ENCODE data around the gene CELSR2. TPM values are rescaled to one million over a fixed set of nuclear protein-coding genes. Genes with fewer than 3 reads are reported as not detected.

Gene CELSR2
- total RNA-seq, 1 experiment from 2014 or later, result 0.11 TPM

DNA sequence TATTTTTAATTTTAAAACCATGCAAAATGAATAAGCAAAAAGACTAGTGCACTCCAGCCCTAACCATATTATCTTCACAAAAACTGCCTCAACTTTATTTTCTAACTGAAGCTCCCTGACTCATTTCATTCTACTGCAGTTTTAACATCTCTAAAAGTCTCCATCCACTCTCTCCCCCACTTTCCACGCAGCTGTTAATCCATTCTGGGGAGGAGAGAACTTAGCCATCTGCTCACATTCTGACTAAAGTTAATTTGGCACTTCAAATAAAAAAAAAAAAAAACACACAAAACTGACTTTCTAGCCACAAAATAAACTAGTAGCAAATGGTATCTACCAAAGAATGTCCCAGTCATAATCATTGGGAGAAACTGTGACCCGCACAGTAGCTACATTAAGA, 62.9 kb downstream of the CELSR2 start:
- H3K27me3 ChIP-seq (replicated peaks), result no peaks in the 10 kb centered on the region
- H3K9me3 ChIP-seq (replicated peaks), result no peaks in the 10 kb centered on the region
- H3K4me1 ChIP-seq (replicated peaks), result no peaks in the 10 kb centered on the region
- no peak overlapping the region for H3K27ac ChIP-seq
- H3K4me3 ChIP-seq, result no peak overlapping the region
- no peak for DNase-seq (ENCODE audit: low read depth in 1 of 2, low spot score in 2 of 2)
- H3K36me3 ChIP-seq, result peaks cover 7% of the 10 kb centered on the region; the same call in 1 of the 2 replicates

GRCh38 chr1:109312978-109313775, 63.8 kb downstream of the CELSR2 start:
- H3K36me3 ChIP-seq, result peaks cover 7% of the 10 kb centered on the region; the same call in 1 of the 2 replicates
- no peaks in the 10 kb centered on the region for H3K9me3 ChIP-seq (replicated peaks)
- H3K27ac ChIP-seq, result no peak overlapping the region
- H3K4me1 ChIP-seq (replicated peaks), result no peaks in the 10 kb centered on the region
- no peak overlapping the region for H3K4me3 ChIP-seq
- H3K27me3 ChIP-seq (replicated peaks), result no peaks in the 10 kb centered on the region
- DNase-seq (ENCODE audit: low read depth in 1 of 2, low spot score in 2 of 2), result no peak

DNA sequence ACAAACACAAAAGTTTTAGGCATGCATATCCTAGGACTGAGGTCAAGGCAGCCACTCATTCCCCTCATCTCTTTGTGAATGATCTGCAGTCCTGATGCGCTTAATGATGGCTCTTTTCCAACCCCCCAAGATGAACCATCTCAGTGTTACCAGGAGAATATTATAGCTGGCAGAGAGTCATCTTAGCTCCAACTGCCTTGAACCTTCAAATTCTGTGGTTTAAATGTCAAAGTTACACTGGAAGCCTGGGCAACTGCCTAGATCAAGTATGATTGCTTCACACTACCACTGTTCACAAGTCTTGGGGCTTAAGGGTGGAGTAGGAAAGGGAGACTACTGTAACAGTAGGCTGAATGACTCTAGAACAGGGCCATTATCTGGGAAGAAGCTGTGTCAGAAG, 65.5 kb downstream of the CELSR2 start:
- Histone ChIP-seq H3K27me3 (replicated peaks) (no peaks in the 10 kb centered on the region), H3K9me3 (replicated peaks) (no peaks in the 10 kb centered on the region), H3K36me3 (peaks cover 7% of the 10 kb centered on the region; the same call in 1 of the 2 replicates), H3K4me3 (no peak overlapping the region), H3K27ac (no peak overlapping the region), H3K4me1 (replicated peaks) (no peaks in the 10 kb centered on the region)
- no peak for DNase-seq (ENCODE audit: low read depth in 1 of 2, low spot score in 2 of 2)

DNA sequence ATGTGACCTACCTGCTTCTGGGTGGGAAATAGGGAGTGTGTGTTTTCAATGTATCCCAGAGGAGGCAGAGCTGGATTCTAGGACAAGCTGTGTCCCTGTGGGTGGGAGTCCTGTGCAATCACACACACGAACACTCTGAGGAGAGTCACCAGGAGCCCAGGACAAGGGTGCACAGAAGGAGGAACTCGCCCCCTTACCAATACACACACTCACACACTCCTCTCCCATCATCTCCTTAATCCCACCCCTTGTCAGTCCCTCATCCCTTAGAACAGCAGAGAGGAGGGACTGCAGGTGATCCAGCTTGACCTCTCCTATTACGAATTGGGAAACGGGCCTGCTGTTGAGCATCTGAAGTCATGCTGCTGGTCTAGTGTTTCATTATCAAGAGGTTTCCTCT, 65.9 kb downstream of the CELSR2 start:
- H3K9me3 ChIP-seq (replicated peaks), result no peaks in the 10 kb centered on the region
- H3K27me3 ChIP-seq (replicated peaks), result no peaks in the 10 kb centered on the region
- no peak for DNase-seq (ENCODE audit: low read depth in 1 of 2, low spot score in 2 of 2)
- H3K27ac ChIP-seq, result no peak overlapping the region
- H3K4me1 ChIP-seq (replicated peaks), result no peaks in the 10 kb centered on the region
- no peak overlapping the region for H3K4me3 ChIP-seq
- H3K36me3 ChIP-seq, result peaks cover 7% of the 10 kb centered on the region; the same call in 1 of the 2 replicates

GRCh38 chr1:109316506-109316905, 67.2 kb downstream of the CELSR2 start:
- no peak for DNase-seq (ENCODE audit: low read depth in 1 of 2, low spot score in 2 of 2)
- Histone ChIP-seq H3K9me3 (replicated peaks) (no peaks in the 10 kb centered on the region), H3K36me3 (peaks cover 7% of the 10 kb centered on the region; the same call in 1 of the 2 replicates), H3K27me3 (replicated peaks) (no peaks in the 10 kb centered on the region), H3K27ac (no peak overlapping the region), H3K4me1 (replicated peaks) (no peaks in the 10 kb centered on the region), H3K4me3 (no peak overlapping the region)

DNA sequence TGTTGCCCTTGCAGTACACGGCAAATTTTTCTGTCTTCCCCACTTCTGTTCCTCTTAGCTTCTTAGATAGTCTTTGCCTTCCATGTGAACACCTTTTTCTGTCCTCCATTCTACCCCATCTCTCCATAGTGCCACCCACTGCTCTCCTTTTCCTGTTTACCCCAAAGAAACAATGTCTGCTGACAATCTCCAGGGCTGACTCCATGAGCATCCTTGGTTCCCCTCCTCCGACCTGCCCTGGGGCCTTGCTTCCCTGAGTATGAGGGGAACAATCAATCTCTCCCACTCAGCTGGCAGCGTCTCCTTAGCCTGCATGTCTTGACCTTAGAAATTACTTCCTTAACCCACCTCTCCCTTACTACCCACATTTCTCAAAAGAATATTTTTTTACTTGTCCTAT, 69.8 kb downstream of the CELSR2 start:
- no peaks in the 10 kb centered on the region for H3K9me3 ChIP-seq (replicated peaks)
- peaks cover 6% of the 10 kb centered on the region for H3K36me3 ChIP-seq
- no peak for DNase-seq (ENCODE audit: low read depth in 1 of 2, low spot score in 2 of 2)
- no peak overlapping the region for H3K27ac ChIP-seq
- no peak overlapping the region for H3K4me3 ChIP-seq
- no peaks in the 10 kb centered on the region for H3K4me1 ChIP-seq (replicated peaks)
- H3K27me3 ChIP-seq (replicated peaks), result no peaks in the 10 kb centered on the region

DNA sequence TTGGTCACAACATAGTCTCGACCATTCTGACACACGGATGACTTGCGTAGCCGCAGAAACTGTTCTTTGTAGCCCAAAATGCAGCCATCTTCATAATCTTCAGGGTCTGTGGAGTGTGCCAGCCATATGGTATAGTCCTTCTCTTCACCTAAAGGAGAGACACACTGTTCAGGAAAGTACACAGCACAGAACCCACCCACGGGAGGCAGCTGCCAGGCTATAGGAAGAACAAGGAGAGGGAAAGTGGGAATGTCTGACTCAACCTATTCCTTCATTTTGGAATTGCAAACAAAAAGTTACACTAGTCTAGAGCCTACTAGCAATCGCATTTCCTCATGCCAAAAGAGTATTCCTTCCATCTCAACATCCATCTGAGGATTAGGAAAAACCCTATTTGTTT, 73.6 kb downstream of the CELSR2 start:
- Histone ChIP-seq H3K27ac (no peak overlapping the region), H3K9me3 (replicated peaks) (no peaks in the 10 kb centered on the region), H3K4me1 (replicated peaks) (no peaks in the 10 kb centered on the region), H3K36me3 (peaks cover 8% of the 10 kb centered on the region), H3K27me3 (replicated peaks) (no peaks in the 10 kb centered on the region), H3K4me3 (no peak overlapping the region)
- DNase-seq (ENCODE audit: low read depth in 1 of 2, low spot score in 2 of 2), result no peak

Other genes starting within 250 kb of the CELSR2 start
- 20.0 and 20.9 TPM in 2 replicates for gene WDR47, start 207.4 kb upstream of the CELSR2 start, total RNA-seq (2014; rRNA removed; shearing (Covaris generic))
- 96.5 and 137 TPM in 2 replicates for gene TAF13, start 173.5 kb upstream of the CELSR2 start, total RNA-seq (2014; rRNA removed; shearing (Covaris generic))
- gene TMEM167B, start 158.8 kb upstream of the CELSR2 start, total RNA-seq (2014; rRNA removed; shearing (Covaris generic)), result 18.7 and 36.3 TPM in 2 replicates
- 0.63 and 1.2 TPM in 2 replicates for gene ELAPOR1, start 135.4 kb upstream of the CELSR2 start, total RNA-seq (2014; rRNA removed; shearing (Covaris generic))
- 252 and 264 TPM in 2 replicates for gene SARS1, start 35.6 kb upstream of the CELSR2 start, total RNA-seq (2014; rRNA removed; shearing (Covaris generic))
- 94.1 and 137 TPM in 2 replicates for gene PSRC1, start 33.6 kb downstream of the CELSR2 start, total RNA-seq (2014; rRNA removed; shearing (Covaris generic))
- not detected in 2 replicates for gene MYBPHL, start 57.5 kb downstream of the CELSR2 start, total RNA-seq (2014; rRNA removed; shearing (Covaris generic))
- 7.7 and 11.2 TPM in 2 replicates for gene SORT1, start 148.4 kb downstream of the CELSR2 start, total RNA-seq (2014; rRNA removed; shearing (Covaris generic))
- gene PSMA5, start 176.9 kb downstream of the CELSR2 start, total RNA-seq (2014; rRNA removed; shearing (Covaris generic)), result 104 and 107 TPM in 2 replicates
- 0.11 TPM in 1 of 2 replicates, not detected in the other for gene SYPL2, start 217.0 kb downstream of the CELSR2 start, total RNA-seq (2014; rRNA removed; shearing (Covaris generic))
- 4.1 and 5.7 TPM in 2 replicates for gene ATXN7L2, start 234.4 kb downstream of the CELSR2 start, total RNA-seq (2014; rRNA removed; shearing (Covaris generic))
- gene CYB561D1, start 244.6 kb downstream of the CELSR2 start, total RNA-seq (2014; rRNA removed; shearing (Covaris generic)), result 3.5 and 5.5 TPM in 2 replicates

All from SJSA1 (cell line).